Measurements from ENCODE around the gene WASF1.
"Not testable (repeated sequence)": the region's sequence is repeated elsewhere in the genome, so short reads cannot be mapped to it uniquely, and the experiment has no call there.

Gene WASF1

DNA sequence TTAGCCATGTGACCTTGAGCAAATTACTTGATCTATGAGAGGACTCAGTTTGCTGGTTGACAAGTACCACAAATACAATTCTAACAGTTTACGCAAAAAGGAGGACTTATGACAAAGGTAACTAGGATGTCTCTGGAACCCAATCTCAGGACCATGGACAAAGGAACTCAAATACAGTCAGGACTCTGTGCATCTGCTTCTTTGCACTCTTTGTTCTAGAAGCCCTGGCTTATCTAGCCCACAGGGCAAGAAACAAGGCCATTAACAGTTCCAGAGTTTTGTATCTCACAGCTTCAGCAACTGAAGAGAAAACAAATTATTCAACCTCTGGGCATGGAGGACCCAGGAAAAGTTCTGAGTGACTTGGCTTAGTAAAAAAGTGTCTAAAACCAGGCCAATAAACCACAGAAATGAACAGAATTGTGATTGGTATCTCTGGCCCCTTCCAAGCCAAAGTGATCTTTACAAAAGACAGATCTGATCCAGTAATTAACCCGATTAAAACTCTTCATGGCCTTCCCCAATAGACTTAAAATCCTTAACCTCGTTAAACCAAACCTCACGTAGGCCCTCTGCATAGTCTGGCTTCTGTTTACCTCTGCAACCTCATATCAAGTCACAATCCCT, 5.9 kb downstream of the WASF1 start:
- no peak for DNase-seq (ENCODE audit: low read depth in 2 of 2)

DNA sequence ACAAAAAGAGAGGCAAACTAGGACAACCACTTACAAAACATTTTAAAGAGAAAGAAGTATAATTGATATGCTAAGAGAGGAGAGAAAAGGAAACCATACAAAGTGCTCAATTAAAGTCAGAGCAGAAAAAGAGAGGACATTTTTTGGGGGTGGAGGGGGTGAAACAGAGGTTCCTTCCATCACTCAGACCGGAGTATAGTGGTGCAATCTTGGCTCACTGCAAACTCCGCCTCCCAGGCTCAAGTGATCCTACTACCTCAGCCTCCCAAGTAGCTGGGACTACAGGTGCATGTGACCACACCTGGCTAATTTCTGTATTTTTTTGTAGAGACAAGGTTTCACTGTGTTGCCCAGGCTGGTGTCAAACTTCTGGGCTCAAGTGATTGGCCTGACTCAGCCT, 9.4 kb downstream of the WASF1 start:
- DNase-seq (ENCODE audit: low read depth in 2 of 2), result no peak

DNA sequence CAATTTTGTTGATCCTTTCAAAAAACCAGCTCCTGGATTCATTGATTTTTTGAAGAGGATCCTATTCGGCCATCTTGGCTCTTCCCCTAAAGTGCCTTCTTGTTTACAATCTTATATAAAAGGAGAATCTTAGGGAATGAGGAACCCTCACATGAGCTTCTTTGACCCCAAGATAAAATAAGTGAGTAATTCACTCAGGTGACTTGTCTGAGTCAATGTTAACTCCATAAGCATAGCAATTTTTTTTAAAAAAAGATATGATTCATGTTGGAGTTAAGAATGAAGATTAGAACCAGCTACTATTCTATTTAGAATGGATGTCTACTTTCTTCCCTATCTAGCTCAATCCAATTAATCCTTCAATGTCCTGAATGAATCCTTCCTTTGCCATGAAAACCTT, 21.0 kb downstream of the WASF1 start:
- no peak for DNase-seq (ENCODE audit: low read depth in 2 of 2)

DNA sequence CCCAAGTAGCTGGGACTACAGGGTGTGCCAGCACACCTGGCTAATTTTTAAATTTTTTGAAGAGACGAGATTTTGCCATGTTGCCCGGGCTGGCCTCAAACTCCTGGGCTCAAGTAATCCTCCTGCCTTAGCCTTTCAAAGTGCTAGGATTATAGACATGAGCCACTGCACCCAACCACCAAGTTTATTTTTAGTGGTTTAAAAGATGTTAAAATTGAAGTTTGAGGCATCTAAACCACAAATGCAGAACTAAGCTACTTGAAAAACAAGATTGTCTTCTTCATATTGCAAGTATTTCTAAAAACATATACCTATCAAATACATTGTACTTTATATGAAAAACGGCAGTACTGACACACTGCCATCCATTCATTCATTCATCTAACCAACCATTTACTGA, 31.6 kb downstream of the WASF1 start:
- no peak for DNase-seq (ENCODE audit: low read depth in 2 of 2)

DNA sequence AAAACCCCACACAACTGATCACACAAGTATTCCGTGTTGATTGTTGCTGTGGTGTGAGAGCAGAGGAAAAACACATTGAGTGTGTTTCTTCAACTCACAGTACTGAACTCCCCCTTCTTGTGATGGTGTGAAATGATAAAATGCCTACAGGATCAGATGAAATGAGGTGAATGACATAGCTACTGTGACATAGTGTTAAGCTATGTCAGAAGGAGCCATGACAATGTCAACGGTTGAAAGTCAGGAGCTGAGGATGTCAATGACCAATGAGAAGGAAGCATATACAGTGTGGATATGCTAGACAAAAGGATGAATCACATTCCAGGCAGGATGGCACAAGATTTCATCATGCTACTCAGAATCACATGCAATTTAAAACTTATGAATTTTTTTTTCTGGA, 38.8 kb downstream of the WASF1 start:
- no peak for DNase-seq (ENCODE audit: low read depth in 2 of 2)

DNA sequence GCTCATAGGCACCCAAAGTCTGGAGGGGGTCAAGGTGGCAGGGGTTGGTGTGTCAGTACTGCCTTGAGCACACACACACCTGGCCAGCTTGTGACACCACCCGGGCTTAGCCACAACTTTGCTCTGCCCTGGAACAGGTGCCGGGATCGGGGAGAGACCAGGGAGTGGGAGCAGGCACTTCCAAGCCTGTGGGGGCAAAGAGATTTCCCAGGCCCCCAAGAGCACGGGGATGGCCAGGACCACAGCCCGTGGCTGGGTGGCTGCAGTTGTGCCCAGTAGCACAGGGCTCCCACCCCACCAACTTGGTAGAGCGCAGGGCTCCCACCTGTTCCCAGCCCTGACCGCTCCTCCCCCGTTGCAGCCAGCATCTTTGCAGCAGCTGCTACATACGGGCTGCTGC, 40.4 kb downstream of the WASF1 start:
- no peak for DNase-seq (ENCODE audit: low read depth in 2 of 2)

DNA sequence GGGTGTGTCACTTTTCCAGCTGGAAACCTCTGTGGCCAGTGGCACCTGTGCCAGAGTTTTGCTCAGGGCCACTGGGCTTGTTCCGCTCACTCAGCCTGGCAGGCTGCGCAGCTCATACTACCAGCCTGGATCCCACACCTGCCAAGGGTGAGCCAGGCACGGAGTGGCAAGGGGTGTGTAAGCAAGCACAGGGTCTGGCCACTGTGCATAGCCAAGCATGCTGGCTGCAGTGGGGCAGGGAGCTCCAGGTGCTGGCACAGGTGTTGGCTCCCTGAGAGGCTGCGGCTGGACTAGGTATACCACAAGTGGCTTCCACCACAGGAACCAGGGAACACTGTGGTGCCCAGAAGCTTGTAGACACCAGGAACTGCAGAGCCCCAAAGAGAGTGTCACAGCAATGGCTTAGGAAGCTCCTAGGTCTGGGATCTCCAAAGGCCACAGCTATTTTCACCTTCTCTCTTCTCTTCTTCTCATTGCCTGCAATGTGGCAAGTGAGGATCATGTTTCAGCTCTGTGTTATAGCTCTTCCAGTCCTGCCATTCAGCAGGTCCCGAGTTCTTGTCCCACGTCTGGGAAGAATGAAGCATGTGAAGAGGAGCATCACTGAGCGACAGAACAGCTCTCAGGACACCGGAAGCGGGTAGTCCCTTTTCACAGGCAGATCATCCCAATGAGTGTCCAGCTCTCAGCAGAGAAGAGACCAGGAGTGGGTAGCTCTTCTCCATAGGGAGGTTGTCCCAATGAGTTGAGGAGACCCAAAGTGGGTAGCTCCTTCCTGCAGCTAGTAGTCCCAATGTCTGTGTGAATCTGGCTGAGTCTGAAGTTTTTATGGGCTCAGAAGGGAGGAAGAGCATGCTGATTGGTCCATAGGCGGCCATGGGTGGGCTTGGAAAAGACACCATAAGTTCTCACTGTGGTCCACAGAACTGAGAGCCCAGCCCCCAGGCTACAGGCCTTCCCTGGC, 41.3 kb downstream of the WASF1 start:
- no peak for DNase-seq (ENCODE audit: low read depth in 2 of 2)

DNA sequence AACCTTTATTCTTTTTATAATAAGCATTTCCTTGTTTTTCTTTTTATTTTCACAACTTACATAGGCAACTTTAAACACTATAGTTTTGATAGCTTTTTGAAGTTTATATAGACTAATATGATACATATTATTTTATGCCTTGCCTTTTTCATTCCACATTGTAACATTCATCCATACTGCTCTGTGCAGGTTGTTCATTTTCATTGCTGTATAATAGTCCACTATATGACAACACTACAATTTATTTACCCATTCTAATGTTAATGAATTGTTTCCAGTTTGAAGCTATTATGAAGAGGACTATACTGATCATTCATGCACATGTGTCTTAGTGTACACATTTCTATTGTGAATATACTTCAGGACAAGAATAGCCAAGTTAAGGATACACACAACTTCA, 49.1 kb downstream of the WASF1 start:
- DNase-seq (ENCODE audit: low read depth in 2 of 2), result no peak

DNA sequence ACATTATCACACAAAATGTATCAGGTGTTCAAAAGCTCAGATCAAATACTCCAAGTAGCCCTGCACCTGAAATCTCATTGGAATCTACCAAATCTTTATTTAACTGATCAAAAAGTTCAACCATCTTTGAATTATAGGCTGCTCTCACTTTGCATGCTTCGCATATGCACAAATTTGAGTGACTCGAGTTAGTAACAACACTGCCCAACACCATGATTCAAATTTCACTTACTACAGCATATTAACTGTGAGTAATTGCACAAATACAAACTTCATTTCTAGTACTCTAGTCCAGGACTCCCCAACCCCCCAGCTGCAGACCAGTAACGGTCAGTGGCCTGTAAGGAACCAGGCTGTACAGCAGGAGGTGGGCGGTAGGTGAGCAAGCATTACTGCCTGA, 51.1 kb downstream of the WASF1 start:
- DNase-seq (ENCODE audit: low read depth in 2 of 2), result no peak

DNA sequence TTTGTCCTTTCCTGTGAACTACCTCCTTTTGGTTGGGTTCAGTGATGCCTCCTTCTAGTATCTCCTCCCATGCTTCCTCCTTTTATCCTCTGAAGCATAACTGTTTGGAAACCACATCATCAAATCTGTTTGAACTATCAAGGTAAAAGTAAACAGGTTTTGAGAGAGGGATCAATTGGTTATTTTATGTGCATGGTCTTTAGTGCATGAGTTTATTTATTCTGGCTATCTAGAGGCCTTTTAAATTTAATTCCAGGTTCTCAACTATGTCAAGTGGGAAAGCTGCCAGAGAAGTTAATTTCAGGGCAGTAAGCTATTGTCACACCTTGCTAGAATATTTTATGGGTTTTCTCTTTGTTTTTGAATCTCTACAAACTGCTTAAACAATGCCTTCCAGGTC, 54.1 kb downstream of the WASF1 start:
- no peak for DNase-seq (ENCODE audit: low read depth in 2 of 2)

DNA sequence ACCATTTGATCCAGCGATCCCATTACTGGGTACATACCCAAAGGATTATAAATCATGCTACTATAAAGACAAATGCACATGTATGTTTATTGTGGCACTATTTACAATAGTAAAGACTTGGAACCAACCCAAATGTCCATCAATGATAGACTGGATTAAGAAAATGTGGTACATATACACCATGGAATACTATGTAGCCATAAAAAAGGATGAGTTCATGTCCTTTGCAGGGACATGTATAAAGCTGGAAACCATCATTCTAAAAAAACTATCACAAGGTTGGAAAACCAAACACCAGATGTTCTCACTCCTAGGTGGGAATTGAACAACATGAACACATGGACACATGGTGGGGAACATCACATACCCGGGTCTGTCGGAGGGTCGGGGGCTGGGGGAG, 57.8 kb downstream of the WASF1 start:
- DNase-seq (ENCODE audit: low read depth in 2 of 2), result not testable (repeated sequence)

DNA sequence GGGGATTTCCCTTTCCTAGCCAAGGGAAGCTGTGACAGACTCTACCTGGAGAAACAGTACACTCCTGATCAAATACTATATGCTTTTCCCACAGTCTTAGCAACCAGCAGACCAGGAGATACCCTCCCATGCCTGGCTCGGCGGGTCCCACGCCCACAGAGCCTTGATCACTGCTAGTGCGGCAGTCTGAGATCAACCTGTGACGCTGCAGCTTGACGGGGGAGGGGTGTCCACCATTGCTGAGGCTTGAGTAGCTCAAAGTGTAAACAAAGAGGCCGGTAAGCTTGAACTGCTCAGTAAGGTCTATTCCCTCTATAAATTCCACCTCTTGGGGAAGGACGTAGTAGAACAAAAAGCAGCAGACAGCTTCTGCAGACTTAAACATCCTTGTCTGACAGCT, 63.2 kb downstream of the WASF1 start:
- no peak for DNase-seq (ENCODE audit: low read depth in 2 of 2)

DNA sequence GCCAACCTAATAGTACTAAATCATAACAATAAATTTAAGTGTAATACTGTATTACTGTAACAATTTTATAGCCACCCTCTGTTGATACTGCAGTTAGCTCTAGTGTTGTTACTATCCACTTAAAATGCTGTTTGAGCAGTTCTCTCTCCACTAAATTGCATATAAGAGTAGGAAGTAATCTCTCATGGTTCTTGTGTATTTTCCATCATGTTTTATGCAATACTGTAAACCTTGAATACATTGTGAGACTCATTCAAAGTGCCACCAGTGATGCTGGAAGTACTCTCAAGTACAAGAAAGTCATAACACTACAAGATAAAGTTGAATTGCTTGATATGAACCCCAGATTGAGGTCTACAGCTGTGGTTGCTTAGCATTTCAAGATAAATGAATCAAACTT, 65.5 kb downstream of the WASF1 start:
- no peak for DNase-seq (ENCODE audit: low read depth in 2 of 2)

DNA sequence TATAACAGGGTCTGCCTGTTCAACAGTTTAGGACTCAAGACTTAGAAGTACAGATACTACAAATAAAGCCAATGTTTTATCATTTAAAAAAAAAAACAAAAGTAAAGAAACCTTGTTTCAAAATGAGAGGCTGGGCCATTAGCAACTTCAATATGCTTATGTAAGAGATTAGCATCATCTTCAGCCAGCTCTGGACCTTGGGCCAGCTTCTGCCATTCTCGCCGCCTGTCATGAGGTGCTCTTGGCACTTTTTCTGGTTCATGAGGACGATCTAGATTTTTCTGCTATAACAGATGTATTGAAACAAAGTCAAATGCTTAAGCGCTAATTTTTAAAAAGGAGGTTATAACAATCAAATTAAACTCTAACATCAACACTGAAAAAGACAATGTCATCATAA, 74.2 kb downstream of the WASF1 start:
- no peak for DNase-seq (ENCODE audit: low read depth in 2 of 2)

DNA sequence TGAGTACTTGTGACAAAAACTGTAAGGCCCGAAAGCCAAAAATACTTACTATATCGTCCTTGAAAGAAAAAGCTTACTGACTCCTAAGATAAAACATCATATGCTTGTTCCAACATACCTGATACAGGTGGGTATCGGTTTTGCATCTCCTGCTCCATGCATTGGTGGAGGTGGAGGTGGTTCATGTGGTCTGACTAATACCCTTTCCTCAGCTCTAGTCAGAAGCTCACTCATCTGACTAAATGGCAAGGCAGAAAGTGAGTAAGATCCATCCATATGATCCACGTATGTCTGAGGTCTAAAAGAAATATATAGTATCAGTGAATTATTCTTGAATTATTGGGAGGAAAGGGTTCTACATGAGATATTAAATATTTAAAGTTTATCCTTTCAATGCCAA, 76.2 kb downstream of the WASF1 start:
- DNase-seq (ENCODE audit: low read depth in 2 of 2), result no peak

DNA sequence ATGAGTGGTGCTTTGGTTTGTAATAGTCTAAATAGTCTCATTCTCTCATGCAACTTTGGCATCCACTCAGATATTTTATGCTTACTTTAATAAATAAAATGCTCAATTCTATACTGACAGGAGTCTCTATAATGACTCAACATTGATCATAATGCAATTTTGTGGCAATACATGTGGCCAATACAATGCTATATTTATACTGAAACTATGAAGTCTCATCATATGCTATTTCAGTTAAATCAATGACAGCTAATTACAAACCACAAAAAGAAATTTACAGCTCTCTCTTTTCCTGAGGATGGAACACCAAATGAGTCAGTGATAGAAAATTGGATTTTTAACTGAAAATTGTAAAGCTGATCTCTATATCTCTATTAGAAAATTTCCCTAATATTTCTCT, 77.1 kb downstream of the WASF1 start:
- DNase-seq (ENCODE audit: low read depth in 2 of 2), result no peak

DNA sequence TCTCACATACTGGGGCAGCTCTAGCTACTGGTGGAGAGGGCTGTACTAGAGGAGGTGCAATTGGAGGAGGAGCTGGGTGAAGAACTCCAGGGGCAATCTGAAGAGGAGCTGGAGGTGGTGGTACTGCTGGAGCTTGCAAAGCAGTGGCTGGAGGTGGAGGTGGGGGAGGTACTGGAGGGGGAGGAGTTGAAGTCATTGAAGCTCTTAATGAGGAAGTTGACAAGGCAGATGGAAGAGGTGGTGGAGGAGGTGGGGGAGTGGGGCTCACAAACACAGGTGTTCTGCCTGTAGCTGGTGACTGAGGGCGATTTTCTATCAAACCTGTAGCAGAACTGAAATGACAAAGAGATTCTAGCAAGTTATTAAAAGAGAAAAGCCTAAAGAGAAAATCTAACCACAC, 77.6 kb downstream of the WASF1 start:
- DNase-seq (ENCODE audit: low read depth in 2 of 2), result no peak

DNA sequence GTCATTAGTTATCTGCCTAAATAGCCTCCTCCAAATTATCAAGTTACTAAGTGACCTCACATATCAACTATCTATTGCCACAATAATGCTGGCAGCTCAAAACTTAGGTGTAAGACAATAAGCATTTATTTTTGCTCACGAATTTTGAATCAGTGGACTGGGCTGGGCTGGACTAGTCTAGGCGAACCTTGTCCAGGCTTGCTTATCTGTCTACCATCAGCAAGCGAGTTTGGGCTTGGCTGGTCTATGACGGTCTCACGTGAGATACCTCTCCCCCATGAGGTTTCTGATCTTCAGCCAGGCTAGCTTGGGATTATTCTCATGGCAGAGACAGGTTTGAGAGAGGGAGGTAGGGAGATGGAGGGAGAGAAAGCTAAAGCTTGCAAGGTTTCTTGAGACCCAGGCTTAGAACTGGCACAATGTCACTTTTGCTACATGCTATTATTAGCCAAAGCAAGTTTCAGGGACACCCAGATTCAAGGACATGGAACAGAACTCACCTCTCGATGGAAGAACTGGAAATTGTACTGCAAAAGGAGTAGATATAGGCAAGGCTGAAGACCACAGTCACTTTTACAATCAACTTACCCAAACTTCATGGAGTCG, 80.9 kb downstream of the WASF1 start:
- no peak for DNase-seq (ENCODE audit: low read depth in 2 of 2)

DNA sequence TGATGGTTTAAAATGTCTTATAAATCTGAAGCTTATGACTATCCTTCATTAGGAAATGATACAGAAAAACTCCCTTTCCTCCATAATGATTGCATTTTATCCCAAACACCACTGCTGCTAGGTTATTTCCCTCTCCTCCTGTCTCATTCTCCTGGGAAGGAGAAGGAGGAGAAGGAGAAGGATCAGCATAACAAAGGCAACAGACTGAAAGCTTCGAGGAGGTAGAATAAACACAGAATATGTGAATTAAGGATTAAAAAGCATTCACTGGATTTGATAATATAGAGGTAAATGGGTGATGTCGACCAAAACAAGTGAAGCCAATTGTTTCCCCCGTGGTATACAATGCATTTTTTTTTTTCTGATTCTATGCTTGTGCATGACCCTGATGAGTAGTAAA, 82.0 kb downstream of the WASF1 start:
- no peak for DNase-seq (ENCODE audit: low read depth in 2 of 2)

DNA sequence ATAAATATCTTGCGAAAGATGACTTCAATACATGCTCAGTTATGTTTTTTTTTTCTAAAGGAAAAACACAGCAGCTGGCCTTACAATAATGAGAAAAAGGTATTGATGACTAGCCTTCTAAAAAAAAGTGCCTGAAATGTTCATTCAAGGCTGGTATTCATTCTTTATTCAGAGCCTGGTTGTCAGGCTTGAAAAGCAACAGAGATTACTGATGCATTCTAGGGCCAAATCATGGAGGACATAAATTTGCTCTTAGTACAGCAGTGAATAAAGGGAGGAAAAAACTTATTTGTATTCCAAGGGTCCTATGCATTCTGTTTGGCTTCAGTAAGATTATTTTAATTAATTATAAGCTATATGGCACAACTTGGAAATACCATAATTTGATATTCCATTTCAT, 83.5 kb downstream of the WASF1 start:
- no peak for DNase-seq (ENCODE audit: low read depth in 2 of 2)

DNA sequence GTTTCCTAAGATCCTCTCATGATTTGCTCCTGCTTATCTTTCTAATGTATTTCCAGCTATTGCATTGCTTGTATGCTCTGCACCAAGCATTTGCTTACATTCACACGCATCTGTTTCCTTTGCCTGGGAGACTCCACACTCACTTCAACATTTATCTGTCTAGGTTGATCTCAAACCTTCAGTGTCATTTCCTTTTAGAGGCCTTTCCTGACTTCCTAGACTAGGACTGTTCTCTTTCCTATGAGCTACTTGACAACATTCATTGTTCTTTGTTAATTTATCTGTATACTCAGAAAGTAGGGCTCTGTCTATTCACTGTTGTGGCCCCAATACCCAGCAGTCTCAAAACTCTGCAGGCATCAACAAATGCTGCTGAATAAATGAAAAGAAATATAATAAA, 84.4 kb downstream of the WASF1 start:
- no peak for DNase-seq (ENCODE audit: low read depth in 2 of 2)

DNA sequence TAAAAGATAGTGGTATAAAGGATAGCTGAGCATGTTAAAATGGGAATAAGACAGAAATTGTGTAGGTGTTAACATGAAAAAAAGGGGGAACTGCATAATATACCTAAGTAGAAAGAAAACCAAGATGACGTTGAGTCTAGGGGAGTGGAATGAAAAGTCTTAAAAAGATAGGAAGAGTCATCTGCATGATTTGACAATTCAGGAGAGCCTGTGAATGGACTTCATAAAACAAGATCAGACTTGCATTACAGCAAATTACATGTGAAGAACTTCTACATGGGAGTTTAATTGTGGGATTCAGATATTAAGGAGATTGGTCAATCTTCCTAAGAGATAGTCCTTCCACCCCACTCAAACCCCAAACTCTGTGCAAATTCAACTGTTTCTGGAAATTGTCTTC, 85.5 kb downstream of the WASF1 start:
- DNase-seq (ENCODE audit: low read depth in 2 of 2), result no peak

DNA sequence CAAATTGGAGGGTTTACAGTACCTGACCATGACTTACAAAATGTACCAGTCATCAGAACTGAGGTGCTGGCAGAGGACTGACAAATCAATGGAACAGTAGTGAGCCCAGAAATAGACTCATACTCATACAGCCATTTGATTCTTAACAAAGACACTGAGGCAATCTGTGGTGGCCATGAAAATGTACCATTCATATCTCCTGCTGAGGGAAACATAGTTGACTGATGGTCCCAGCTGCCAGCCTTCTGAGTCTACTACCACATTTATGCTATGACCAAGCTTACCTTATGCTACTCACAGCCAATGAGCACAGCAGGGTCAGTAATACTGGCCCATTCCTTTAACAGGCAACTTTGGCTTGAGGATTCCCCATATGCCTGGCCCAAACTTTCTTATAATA, 88.6 kb downstream of the WASF1 start:
- no peak for DNase-seq (ENCODE audit: low read depth in 2 of 2)
